GM21528 (cell line): ENCODE results near the gene C5orf15.

Source experiments
- ATAC-seq: cut with Tn5 transposase; IDR thresholded peaks from one replicate; pipeline ENCODE4 v1.9.1; 2021; ENCODE audit warnings: mild to moderate bottlenecking, moderate library complexity; ENCODE audit not compliant: unreplicated experiment, low FRiP score

The C5orf15 gene

DNA sequence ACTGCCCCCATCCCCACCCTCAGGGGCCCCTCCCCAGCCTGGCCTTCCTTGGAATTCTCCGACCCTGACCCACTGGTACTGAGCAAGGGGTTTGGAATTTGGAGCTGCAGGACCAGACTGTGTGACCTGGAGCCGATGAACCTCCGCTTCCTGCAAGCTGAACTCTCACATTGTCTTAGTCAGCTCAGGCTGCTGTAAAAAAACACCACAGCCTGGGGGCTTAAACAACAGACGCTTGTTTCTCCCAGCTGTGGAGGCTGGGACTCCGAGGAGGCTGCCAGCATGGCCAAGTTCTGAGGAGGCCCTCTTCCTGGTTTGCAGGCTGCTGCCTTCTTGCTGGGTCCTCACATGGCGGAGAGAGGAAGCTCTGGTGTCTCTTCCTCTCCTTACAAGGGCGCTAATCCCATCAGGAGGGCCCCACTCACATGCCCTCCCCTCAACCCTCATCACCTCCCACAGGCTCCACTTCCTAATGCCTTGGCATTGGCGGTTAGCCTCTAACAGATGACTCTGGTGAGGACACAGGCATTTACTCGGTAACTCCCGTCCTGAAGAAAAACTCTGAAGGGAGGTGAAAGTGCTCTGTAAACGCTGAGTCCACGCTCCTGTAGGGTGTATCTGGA, 42.4 kb downstream of the C5orf15 start:
- ATAC-seq: no peak

- ATAC-seq: no peak
Measured at GRCh38 chr5:133925269-133925668, 43.2 kb downstream of the C5orf15 start.

DNA sequence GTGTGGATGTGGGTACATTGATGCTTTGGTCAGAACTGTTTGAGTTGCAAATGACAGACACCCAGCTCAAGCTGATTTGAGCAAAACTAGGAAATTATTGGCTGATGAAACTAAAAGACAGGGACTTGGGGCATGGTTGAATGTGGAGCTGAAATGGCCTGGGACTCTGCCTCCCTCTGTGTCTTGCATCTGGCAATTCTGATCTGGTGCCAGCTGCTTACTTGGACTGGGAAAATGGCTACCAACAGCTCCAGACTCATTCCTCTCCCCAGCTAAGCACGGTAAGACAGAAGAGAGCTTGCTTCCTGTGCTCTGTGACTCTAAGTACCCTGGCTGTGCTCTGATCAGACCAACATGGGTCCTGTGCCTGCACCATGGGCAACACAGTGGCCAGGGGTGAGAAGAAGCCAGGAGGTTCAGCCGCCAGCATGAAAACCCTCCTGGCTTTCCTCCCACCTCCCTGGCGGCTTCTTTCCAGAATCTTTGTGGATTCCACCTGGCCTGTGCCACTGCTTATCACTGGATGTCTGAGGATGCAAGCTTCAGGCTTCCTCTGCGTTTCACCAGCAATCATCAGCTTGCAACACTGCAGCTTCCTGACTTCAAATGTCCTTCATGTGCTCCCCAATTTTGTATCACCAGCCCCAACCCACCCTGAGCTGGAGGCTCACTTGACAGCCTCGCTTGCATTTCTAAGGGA, 44.1 kb downstream of the C5orf15 start:
- no peak for ATAC-seq

GRCh38 chr5:133921979-133922378, 46.4 kb downstream of the C5orf15 start:
- ATAC-seq: no peak

GRCh38 chr5:133921069-133921468, 47.4 kb downstream of the C5orf15 start:
- no peak for ATAC-seq

GRCh38 chr5:133919148-133920136, 49.0 kb downstream of the C5orf15 start:
- ATAC-seq: no peak

DNA sequence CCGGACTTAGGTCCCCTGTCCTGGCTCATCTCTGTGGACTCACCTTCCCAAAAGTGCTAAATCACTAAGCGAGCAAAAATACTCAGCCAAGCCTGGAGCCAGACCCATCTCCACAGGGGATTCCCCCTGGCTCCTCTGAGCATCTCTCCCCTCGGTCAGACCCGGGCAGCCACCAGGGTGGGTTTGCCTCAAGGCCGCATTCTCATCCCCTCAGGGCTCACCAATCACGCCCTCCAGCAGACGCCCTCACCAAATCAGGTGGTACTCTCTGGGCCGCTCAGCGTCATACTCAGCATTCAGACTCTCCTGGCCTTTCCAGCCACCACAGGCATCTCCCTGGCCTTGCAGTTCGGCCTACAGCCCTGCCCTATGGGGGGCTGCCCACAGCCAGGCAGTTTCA, 49.7 kb downstream of the C5orf15 start:
- no peak for ATAC-seq

GRCh38 chr5:133918316-133918715, 50.1 kb downstream of the C5orf15 start:
- ATAC-seq: no peak

DNA sequence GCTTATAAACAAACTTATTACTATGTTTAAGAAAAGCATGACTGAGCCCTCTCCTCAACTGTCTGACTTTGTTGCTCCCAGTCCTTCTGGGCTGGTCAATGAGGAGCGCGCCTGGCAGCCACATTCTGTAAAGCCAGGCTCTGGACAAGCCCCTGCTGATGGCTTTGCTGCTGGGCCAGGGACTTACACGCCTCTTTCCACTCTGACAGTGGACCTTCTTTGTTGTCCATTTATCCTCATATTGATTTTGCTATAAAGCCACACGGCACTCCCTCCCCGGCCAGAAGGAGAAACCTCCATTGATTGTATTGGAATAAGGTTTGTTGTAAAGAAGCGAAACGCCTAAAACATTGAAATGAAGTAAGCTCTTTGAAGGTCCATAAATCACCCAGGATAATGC, 50.6 kb downstream of the C5orf15 start:
- no peak for ATAC-seq

DNA sequence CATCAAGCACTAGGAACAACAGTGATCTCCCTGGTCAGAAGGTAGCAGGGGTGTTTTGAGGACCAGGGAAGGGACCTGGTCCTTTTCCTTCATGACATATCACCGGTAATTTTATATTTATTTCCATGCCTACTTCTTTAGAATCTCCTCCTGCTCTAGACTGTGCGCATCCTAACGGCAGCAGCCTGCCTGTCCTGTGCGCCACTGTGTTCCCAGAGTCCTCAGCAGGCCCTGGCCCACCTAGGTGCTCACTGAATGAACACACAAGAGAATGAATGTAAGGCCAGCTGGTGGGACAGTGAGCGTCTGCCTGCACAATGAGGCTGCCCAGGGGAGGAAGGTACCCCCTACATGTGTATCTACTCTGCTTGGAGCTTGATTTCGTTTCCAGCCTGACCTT, 51.5 kb downstream of the C5orf15 start:
- no peak for ATAC-seq

DNA sequence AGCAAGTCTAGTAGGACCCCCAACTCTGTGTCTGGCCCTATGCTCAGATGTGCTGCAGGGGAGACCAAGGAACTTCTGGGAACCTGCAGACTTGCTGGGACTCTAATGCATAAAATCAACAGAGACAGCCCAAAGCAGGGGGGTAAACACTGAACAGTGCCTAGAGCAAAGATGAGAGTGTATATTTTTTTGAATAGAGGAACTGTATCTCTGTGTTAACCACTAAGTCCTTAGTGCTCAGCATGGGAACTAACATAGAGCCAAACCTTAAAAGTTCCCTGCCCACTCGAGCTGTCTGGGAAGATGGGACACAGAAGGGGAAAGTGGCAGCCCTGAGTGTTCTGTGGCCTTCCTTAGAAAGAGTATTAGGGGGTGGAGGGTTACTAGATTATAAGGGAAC, 51.9 kb downstream of the C5orf15 start:
- no peak for ATAC-seq

GRCh38 chr5:133914434-133914833, 54.0 kb downstream of the C5orf15 start:
- no peak for ATAC-seq

- no peak for ATAC-seq
Measured at GRCh38 chr5:133913413-133914155, 54.8 kb downstream of the C5orf15 start.

- ATAC-seq: no peak
Measured at GRCh38 chr5:133912951-133913350, 55.5 kb downstream of the C5orf15 start.

- no peak for ATAC-seq
Measured at GRCh38 chr5:133910571-133910970, 57.9 kb downstream of the C5orf15 start.

DNA sequence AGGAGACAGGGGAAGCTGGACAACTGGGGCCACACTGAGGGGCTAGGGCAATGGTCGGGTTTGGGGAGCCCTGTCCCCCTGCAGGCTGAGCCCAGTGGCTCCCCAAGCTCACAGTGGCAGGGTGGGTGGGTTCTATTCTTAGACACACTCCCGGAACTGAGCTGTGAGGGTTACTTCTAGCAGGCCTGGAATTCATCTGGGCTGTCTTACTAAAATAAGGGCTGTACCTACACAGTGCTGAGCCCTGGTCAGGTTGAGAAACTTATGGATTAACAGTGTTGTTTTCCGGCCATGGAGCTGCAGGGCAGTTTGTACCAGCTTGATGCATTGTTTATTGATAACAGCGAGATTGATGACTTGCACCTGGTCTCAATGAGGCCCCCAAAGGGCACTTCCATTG, 58.8 kb downstream of the C5orf15 start:
- no peak for ATAC-seq

GRCh38 chr5:133907075-133907474, 61.4 kb downstream of the C5orf15 start:
- no peak for ATAC-seq

DNA sequence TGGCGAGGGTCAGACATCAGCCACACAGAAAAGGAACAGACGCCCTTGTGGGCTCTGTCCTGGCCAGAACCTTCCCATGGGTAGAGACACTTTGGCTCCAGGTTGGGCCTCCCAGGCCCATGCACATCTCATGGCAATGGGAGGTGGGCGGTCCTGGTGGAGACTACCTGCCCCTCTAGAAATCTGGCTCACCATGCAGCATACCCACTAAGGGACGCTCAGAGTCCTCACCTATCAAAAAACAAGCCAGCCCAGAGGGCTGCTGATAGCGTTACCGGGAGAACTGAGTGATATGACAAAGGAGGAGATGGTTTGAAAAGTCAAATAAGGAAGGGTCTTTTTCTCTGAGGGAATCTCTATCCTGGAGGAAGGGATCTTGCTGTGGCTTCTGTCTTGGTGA, 62.1 kb downstream of the C5orf15 start:
- no peak for ATAC-seq
